Colonic mucosa (tissue), 4 donors: Measurements from ENCODE around the gene IL1RN. TPM values are rescaled to one million over a fixed set of nuclear protein-coding genes. Genes with fewer than 3 reads are reported as not detected.

Experiments used
- DNase-seq: peaks from one replicate; pipeline ENCODE4 v3.0.0-alpha.2; 2020
- H3K27ac ChIP-seq: fragments of 200-600 bp; one replicate; pipeline ENCODE4 v1.8.0; 2021
- H3K27me3 ChIP-seq: fragments of 200-600 bp; one replicate; pipeline ENCODE4 v1.8.0; 2021
- H3K36me3 ChIP-seq: fragments of 200-600 bp; one replicate; pipeline ENCODE4 v1.8.0; 2021
- H3K4me1 ChIP-seq: fragments of 200-600 bp; one replicate; pipeline ENCODE4 v1.8.0; 2021; ENCODE audit warnings: mild to moderate bottlenecking
- H3K4me3 ChIP-seq: fragments of 200-600 bp; one replicate; pipeline ENCODE4 v1.8.0; 2021
- H3K9ac ChIP-seq, 2 donors: one replicate each; pipeline ENCODE4 v1.7.0; 2013; ENCODE audit warnings: control low read depth in 2 of 2, low read depth in 2 of 2, low read length in 2 of 2
- H3K9me3 ChIP-seq: fragments of 200-600 bp; one replicate; pipeline ENCODE4 v1.8.0; 2021
- CTCF ChIP-seq: fragments of 200-600 bp; IDR thresholded peaks from one replicate; pipeline ENCODE4 v1.8.0; 2022; ENCODE audit warnings: antibody characterized with exemption, mild to moderate bottlenecking
- intact Hi-C: fragments of 100-400 bp; cut with DNase I; formaldehyde crosslinking; loops from one replicate; pipeline ENCODE4 v1.14.1; 2022
- total RNA-seq, 2 donors: library from RNA; stranded (reverse); fragmentation: NEBNext Ultra II Directional in 1 of 2; extraction: Animal tissue kit (Norgen Biotek cat#: 25700) in 1 of 2; gene quantifications; one replicate each; pipeline ENCODE4 v1.2.1, GENCODE V29; 2021
- donor health status: healthy.
- donor health status: DM: no; HTN: no; CAD: no.
- donor health status: DM: no; HTN: no; CAD: no.

The IL1RN gene
- total RNA-seq, 2 donors from 2014 or later: 1.5 to 6.0 TPM

DNA sequence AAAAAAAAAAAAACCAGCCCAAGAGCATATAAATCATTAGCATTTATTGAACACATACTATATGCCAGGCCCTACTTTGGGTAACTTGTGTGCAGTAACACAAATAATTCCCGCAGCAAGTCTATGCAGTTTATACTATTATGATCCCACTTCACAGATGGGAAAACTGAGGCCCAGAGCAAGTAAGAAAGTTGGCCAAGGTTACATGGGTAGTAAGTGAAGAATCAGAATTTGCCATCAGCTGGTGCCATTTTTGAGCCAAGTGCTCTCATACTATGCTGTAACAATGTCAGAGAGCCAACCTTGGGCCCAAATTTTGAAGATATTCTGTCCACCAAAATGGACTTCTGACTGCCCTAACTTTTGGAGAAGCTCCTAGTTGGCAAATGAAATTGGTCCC, 32.9 kb downstream of the IL1RN start:
- intact Hi-C loops: no loop called here
- TF ChIP-seq CTCF: no peak
- Histone ChIP-seq H3K4me1 (peaks cover 6% of the 10 kb centered on the region), H3K36me3 (no peaks in the 10 kb centered on the region), H3K9me3 (no peaks in the 10 kb centered on the region), H3K9ac (no peak overlapping the region), H3K27ac (no peak overlapping the region), H3K27me3 (no peaks in the 10 kb centered on the region), H3K4me3 (no peak overlapping the region)
- no peak for DNase-seq

DNA sequence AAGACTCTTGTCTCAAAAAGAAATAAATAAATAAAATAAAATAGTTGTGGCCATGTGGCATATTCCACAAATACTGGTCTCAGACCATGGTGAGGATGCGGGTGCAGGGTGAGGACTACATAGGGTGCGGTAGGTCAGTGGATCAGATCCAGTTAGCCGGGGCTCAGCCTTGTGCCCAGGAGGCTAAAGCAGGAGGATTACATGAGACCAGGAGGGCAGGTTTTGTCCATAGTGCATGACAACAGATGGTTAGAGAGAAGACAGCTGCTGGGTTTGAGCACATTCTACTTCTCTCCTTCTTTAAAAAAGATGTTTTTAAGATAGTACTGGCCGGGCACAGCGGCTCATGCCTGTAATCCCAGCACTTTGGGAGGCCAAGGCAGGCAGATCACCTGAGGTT, 33.6 kb downstream of the IL1RN start:
- H3K9ac ChIP-seq: no peak overlapping the region
- no peak for TF ChIP-seq CTCF
- peaks cover 6% of the 10 kb centered on the region for H3K4me1 ChIP-seq

DNA sequence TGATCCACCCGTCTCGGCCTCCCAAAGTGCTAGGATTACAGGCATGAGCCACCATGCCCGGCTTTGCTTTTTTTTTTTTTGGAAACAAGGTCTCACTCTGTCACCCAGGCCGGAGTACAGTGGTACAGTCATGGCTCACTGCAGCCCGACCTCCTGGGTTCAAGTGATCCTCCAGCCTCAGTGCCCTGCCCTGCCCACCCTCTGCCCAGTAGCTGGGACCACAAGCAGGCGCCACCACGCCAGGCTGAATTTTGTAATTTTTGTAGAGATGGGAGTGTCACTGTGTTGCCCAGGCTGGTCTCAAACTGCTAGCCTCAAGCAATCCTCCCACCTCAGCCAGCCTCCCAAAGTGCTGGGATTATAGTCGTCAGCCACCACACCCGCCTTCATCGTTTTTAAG, 34.8 kb downstream of the IL1RN start:
- Histone ChIP-seq H3K9ac (no peak overlapping the region), H3K36me3 (no peaks in the 10 kb centered on the region), H3K27ac (no peak overlapping the region), H3K4me3 (no peak overlapping the region), H3K4me1 (peaks cover 6% of the 10 kb centered on the region), H3K27me3 (no peaks in the 10 kb centered on the region), H3K9me3 (no peaks in the 10 kb centered on the region)
- intact Hi-C loops: no loop called here
- TF ChIP-seq CTCF: no peak
- peak; percentile 10 for DNase-seq

More for the DNA sequence above, 33.6 kb downstream of the IL1RN start:
- peak; percentile 14 for DNase-seq
- Histone ChIP-seq H3K4me3 (no peak overlapping the region), H3K9me3 (no peaks in the 10 kb centered on the region), H3K36me3 (no peaks in the 10 kb centered on the region), H3K27ac (no peak overlapping the region), H3K27me3 (no peaks in the 10 kb centered on the region)
- intact Hi-C loops: no loop called here

GRCh38 chr2:113162869-113163268, 35.5 kb downstream of the IL1RN start:
- H3K9ac ChIP-seq: no peak overlapping the region
- H3K27me3 ChIP-seq: no peaks in the 10 kb centered on the region
- peaks cover 3% of the 10 kb centered on the region for H3K4me1 ChIP-seq
- TF ChIP-seq CTCF: no peak
- no peak overlapping the region for H3K27ac ChIP-seq
- intact Hi-C loops: no loop called here
- H3K36me3 ChIP-seq: no peaks in the 10 kb centered on the region
- no peak overlapping the region for H3K4me3 ChIP-seq
- H3K9me3 ChIP-seq: no peaks in the 10 kb centered on the region
- no peak for DNase-seq

- H3K36me3 ChIP-seq: no peaks in the 10 kb centered on the region
- no peak overlapping the region for H3K9ac ChIP-seq
- H3K27ac ChIP-seq: peak overlapping the region; percentile 47
- H3K4me3 ChIP-seq: no peak overlapping the region
- no peaks in the 10 kb centered on the region for H3K27me3 ChIP-seq
- no peak for TF ChIP-seq CTCF
- intact Hi-C loops: no loop called here
- no peaks in the 10 kb centered on the region for H3K9me3 ChIP-seq
- H3K4me1 ChIP-seq: no peaks in the 10 kb centered on the region
- peak; percentile 16 for DNase-seq
These were observed 37.0 kb downstream of the IL1RN start for GRCh38 chr2:113164215-113164929.
